DMS153 treated with DMSO at 0.1 percent for 48 hours (cell line): ENCODE results near the gene IL27RA.
"Not testable (repeated sequence)": the region's sequence is repeated elsewhere in the genome, so short reads cannot be mapped to it uniquely, and the experiment has no call there.

Experiments
- DNase-seq: peaks from one replicate; lab custom pipeline; 2025; ENCODE audit not compliant: unreplicated experiment; lab: John Stamatoyannopoulos, UW

Gene IL27RA

DNA sequence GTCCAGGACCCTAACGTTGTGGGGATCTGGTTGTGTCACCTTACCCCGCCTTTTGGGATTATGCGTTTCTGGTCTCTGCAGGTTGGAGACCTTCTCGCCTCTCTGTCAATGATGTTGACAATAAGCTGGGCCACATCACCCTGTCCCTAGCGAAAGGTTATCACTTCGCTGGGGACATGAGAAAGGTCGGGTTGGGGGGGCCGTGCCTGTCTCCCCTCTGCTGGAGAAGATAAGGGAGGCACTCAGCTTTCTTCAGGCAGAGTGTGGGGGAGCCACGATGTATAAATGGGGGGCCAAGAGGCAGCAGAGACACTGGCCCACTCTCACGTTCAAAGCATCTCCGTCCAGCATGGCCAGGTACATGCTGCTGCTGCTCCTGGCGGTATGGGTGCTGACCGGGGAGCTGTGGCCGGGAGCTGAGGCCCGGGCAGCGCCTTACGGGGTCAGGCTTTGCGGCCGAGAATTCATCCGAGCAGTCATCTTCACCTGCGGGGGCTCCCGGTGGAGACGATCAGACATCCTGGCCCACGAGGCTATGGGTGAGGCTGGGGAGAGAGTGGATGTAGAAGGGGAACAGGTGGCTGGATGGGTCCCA lies 3.6 kb upstream of the IL27RA start, which contains the start of gene RLN3:
RLN3 (plus strand) TSS at position 293 of the 595 bp plus-strand sequence; CDS start at position 350, 57 bp downstream.
- DNase-seq: no peak

- DNase-seq: no peak
Observed at GRCh38 chr19:14028901-14029300, 2.7 kb upstream of the IL27RA start.

DNA sequence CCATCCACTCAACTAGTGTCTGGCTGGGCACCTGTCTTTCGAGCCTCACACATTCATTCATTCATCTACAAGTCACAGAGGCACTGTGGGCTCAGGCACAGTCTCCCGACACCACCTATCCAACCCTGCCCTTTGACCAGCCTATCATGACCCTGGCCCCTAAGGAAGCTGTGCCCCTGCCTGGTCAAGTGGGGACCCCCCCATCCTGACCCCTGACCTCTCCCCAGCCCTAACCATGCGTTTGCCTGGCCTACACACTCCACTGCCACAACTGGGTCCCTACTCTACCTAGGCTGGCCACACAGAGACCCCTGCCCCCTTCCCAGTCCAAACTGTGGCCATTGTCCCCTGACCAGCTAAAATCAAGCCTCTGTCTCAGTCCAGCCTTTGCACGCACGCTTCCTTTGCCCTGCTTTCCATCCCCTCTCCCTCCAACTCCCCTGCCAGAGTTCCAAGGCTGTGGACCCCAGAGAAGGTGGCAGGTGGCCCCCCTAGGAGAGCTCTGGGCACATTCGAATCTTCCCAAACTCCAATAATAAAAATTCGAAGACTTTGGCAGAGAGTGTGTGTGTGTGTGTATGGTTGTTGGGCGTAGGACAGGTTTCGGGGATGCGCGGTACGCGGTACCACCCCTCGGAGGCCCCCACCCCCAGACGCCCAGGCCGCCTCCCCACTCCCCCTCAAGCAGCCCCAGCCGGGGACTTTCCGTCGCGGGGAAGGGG lies 404 bp upstream of the IL27RA start:
- DNase-seq: no peak

DNA sequence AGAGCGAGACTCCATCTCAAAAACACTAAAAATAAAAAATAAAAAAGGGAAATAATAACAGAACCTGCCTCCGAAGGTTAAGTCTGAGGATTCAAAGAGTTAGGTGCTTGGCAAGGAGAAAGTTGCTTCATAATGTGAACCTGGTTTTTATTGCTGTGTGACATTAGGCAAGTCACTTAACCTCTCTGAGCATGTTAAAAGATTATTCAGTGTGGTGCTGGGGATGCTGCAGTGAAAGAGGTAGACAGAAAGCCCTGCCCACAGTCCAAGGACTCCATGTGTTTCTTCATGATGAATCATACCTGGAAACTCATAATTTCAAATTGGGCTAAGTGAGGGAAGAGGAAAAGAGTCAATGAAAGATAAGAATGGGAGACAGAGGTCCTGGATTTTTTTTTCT lies 2.4 kb downstream of the IL27RA start:
- DNase-seq: no peak

DNA sequence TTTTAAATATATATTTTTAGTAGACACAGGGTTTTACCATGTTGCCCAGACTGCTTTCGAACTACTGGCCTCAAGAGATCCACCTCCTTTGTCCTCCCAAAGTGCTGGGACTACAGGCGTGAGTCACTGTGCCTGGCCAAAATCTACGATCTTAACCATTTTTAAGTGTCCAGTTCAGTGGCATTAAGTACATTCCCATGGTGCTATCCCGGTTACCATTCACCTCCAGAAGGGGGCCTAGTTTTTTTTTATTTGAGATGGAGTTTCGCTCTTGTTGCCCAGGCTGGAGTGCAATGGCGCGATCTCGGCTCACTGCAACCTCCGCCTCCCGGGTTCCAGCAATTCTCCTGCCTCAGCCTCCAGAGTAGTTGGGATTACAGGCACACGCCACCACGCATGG lies 3.6 kb downstream of the IL27RA start:
- DNase-seq: not testable (repeated sequence)

DNA sequence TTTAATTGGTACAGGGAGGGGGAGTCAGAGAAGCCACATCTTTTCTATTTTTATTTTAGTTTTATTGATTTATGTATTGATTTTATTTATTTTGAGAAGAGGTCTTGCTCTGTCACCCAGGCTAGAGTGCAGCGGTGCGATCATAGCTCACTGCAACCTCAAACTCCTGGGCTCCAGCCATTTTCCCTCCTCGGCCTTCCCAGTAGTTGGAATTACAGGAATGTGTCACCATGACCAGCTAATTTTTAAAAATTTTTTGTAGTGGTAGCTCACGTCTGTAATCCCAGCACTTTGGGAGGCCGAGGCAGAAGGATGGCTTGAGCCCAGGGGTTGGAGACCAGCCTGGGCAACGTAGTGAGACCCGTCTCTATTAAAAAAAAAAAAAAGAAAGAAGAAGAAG lies 4.1 kb downstream of the IL27RA start:
- DNase-seq: no peak

DNA sequence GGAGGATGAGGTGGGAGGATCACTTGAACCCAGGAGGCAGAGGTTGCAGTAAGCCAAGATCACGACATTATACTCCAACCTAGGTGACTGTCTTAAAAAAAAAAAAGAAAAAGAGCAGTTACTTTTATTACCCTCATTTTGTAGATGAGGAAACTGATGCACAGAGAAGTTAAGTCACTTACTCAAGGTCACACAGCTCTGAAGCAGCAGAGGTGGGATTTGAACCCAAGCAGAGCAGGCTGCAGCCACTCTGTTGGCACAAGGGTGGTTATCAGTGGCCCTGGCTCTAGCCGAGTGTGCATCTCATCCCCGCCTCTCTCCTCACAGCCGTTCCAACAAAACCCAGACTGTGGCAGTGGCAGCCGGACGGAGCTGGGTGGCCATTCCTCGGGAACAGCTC lies 7.6 kb downstream of the IL27RA start:
- no peak for DNase-seq

GRCh38 chr19:14042659-14043608 lies 11.4 kb downstream of the IL27RA start:
- peak; percentile 15 for DNase-seq

GRCh38 chr19:14047866-14048265 lies 16.3 kb downstream of the IL27RA start:
- not testable (repeated sequence) for DNase-seq

DNA sequence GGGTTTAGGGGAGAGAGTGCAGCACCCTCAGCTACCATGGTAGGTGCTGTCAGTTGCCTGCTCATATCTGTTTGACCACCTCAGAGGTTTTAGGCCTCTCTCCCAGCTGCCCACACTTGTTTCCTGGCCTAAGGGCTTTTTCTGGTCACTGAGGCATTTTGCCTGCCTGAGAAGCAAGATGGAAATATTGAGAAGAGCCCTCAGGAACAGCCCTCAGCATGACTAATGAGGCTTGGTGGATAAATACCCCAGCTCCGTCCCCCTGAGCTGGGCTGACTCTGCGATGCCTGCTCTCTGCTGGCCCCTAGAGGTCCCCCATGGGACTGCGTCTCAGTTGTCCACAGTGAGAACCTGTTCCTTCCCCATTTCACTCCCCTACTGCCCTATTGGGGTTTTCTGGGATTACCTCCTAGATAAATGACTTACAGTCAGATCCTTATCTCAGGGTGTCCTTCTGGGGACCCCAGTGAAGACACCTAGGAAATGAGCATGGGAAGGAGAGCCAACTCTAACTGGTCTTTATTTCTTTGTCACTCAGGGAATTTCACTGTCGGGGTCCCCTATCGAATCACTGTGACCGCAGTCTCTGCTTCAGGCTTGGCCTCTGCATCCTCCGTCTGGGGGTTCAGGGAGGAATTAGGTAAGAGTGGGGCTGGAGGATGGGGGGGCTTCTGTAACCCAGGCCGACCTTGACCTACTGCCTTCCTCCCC lies 17.0 kb downstream of the IL27RA start:
- DNase-seq: no peak

- no peak for DNase-seq
Observed at GRCh38 chr19:14050512-14050911, 18.9 kb downstream of the IL27RA start.

GRCh38 chr19:14050961-14051360 lies 19.4 kb downstream of the IL27RA start:
- DNase-seq: not testable (repeated sequence)

GRCh38 chr19:14051980-14052379 lies 20.4 kb downstream of the IL27RA start:
- no peak for DNase-seq

- DNase-seq: no peak
Observed at GRCh38 chr19:14052470-14052869, 20.9 kb downstream of the IL27RA start.

- DNase-seq: no peak
Observed at GRCh38 chr19:14053032-14053431, 21.5 kb downstream of the IL27RA start.

DNA sequence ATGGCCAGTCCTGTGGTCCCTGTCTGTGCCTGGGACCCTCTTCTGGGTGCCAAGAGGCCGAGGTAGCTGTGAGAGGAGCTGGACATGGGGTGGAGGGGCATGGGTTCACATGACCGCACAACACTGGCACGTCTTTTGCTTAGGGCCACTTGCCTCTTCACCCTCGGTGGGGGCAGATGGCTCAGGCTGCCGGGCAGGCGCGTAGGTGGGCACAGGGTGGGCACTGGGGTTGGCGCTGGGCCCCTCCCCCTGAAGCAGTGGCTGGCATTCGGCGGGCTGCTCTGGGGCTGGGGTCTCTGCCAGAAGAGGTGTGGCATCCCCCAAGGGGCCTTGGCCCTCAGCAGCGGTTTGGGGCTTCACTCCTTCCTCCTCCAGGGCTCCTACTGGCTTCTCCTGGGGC lies 21.9 kb downstream of the IL27RA start:
- no peak for DNase-seq

- no peak for DNase-seq
Observed at GRCh38 chr19:14054099-14054498, 22.5 kb downstream of the IL27RA start.

- DNase-seq: no peak
Observed at GRCh38 chr19:14054721-14055120, 23.2 kb downstream of the IL27RA start.

DNA sequence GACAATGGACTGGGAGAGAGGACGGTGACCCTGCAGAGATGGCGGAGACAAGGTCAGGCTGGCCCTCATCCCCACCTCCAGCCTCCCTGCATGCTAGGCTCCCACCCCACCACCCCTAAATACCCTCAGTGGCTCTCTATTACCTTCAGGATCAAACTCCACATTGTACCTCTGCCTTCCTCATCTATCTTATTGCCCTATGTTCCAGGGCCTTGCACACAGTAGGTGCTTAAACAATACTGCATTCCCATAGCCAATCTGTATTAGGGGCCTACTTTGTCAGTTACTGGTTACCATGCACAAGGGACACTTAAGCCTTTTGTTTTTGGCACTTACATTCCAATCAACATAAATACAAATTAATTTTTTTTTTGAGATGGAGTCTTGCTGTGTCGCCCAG lies 23.8 kb downstream of the IL27RA start:
- DNase-seq: no peak

DNA sequence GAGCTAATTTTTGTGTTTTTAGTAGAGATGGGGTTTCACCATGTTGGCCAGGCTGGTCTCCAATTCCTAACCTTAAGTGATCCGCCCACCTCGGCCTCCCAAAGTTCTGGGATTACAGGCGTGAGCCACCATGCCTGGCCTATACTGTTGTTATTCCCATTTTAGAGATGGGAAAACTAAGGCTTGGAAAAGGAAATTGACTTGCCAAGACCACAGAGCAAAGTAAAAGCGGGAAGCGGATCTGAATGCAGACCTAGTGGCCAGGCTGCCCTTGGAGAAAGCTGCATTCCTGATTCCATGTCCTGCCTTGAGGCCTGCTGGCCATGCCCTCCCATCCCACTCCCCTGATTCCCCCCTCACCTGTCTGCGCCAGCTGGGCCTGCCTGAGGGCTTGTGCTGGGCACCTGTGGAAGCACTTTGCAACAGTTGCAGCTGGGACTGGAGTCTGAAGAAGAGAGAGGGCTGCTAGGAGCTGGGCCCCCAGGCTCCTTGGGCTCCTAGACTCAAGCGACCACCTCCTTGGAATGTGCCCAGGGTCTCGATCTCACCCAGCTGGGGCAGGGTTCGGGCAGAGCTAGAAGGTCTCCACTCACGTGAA lies 24.6 kb downstream of the IL27RA start:
- DNase-seq: no peak
